Astrocyte (in vitro differentiated cells and primary cell): Measurements from ENCODE around the gene CIPC.

Experiments
- CTCF ChIP-seq: IDR thresholded peaks from 2 replicates; pipeline ENCODE4 v1.5.1; 2011; ENCODE audit warnings: low read depth, mild to moderate bottlenecking, inconsistent platforms, low read length, moderate library complexity; ENCODE audit not compliant: insufficient read depth
- EZH2 ChIP-seq: IDR thresholded peaks from 2 replicates; pipeline ENCODE4 v1.6.1; 2012; ENCODE audit warnings: mild to moderate bottlenecking, low read length, inconsistent platforms; ENCODE audit not compliant: insufficient read depth

GRCh38 chr14:77155083-77155482 is 57.0 kb downstream of the CIPC start:
- no peak for TF ChIP-seq CTCF
- no peak for TF ChIP-seq EZH2
